DND-41 (cell line): ENCODE data around the gene CEACAM19.

ENCODE experiments used
- ATAC-seq: fragments of 200-7000 bp; cut with Tn5 transposase; 3 replicates; pipeline ENCODE4 v1.9.1; 2021; ENCODE audit warnings: low read depth; ENCODE audit not compliant: insufficient read depth
- DNase-seq: peaks from one replicate; pipeline ENCODE4 v3.0.0-alpha.2; 2020
- H2AFZ ChIP-seq: 2 replicates; pipeline ENCODE4 v1.6.0; 2012; ENCODE audit warnings: low read depth, low read length
- H3K27ac ChIP-seq: 2 replicates; pipeline ENCODE4 v1.5.1; 2012; ENCODE audit warnings: low read length, inconsistent platforms
- H3K27me3 ChIP-seq: fragments of 200-600 bp; sonication (generic); 2 replicates; pipeline ENCODE4 v1.6.0; 2012; ENCODE audit warnings: low read length, mild to moderate bottlenecking, inconsistent platforms; ENCODE audit not compliant: insufficient read depth, poor library complexity
- H3K36me3 ChIP-seq: 2 replicates; pipeline ENCODE4 v1.5.1; 2012; ENCODE audit warnings: low read length, inconsistent platforms; ENCODE audit not compliant: insufficient read depth
- H3K4me1 ChIP-seq: 2 replicates; pipeline ENCODE4 v1.5.1; 2012; ENCODE audit warnings: mild to moderate bottlenecking, low read length; ENCODE audit not compliant: insufficient read depth
- H3K4me2 ChIP-seq: 2 replicates; pipeline ENCODE4 v1.6.0; 2012; ENCODE audit warnings: mild to moderate bottlenecking, moderate library complexity, low read length, inconsistent platforms; ENCODE audit not compliant: insufficient read depth
- H3K4me3 ChIP-seq, 2 experiments: fragments of 200-600 bp in 1 of 2; shearing (Covaris generic) in 1 of 2; 2 replicates each; pipeline ENCODE4 v1.5.1; 2012 to 2016; ENCODE audit warnings: inconsistent platforms in 2 of 2, low read length in 2 of 2, mild to moderate bottlenecking in 2 of 2, low read depth in 1 of 2, moderate library complexity in 1 of 2
- H3K79me2 ChIP-seq: 2 replicates; pipeline ENCODE4 v1.6.0; 2012; ENCODE audit warnings: low read length, inconsistent platforms; ENCODE audit not compliant: insufficient read depth
- H3K9ac ChIP-seq: 2 replicates; pipeline ENCODE4 v1.6.0; 2012; ENCODE audit warnings: low read depth, mild to moderate bottlenecking, inconsistent platforms, low read length, moderate library complexity
- H3K9me3 ChIP-seq: 2 replicates; pipeline ENCODE4 v1.5.1; 2012; ENCODE audit warnings: low read length, moderate library complexity, mild to moderate bottlenecking, inconsistent platforms; ENCODE audit not compliant: insufficient read depth, severe bottlenecking
- H4K20me1 ChIP-seq: 2 replicates; pipeline ENCODE4 v1.6.0; 2012; ENCODE audit warnings: low read length; ENCODE audit not compliant: insufficient read depth
- EZH2 ChIP-seq: IDR thresholded peaks from 3 replicates; pipeline ENCODE4 v1.6.1; 2012; ENCODE audit warnings: borderline replicate concordance, low read depth, mild to moderate bottlenecking, moderate library complexity, low read length, inconsistent platforms; ENCODE audit not compliant: severe bottlenecking
- TF ChIP-seq, protein P1 (sequence below): IDR thresholded peaks from 2 replicates; pipeline ENCODE4 v1.5.1; 2012; ENCODE audit warnings: borderline replicate concordance, low read length, moderate library complexity, mild to moderate bottlenecking; ENCODE audit not compliant: poor library complexity, severe bottlenecking; ENCODE audit errors: extremely low read depth

CEACAM19 gene

DNA sequence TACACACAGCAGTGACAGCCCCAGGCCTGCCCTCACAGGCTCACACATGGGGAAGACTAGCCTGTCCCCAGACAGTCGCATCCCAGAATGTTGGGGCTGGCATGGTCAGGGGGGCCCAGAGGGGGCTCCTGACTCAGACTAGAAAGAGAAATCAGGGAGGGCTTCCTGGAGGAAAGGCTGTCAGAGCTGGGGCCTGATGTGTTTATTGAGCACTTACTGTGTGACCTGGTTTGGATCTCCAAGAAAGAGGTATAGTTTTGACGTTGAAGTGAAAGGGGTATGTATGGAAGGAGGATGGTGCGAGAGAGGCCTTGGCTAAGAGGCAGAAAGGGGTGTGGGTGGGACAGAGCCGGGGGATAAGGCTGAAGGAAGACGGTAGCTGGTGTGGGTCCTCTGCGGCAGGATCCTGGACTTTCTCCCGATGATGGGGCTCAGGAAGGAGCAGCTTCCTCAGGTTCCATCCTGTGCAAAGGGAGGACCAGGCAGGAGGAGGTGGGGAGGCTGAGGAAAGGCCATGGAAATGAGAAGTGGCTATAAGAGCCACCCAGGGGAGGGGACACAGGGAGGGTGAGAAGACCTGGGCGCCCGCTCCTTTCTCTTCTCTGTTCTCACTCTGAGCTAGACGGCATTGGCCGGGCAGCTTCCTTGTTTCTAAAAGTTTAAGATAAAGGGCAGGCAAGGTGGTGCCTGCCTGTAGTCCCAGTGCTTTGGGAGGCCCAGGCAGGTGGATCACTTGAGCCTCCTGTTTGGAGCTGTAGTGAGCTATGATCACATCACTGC is 61.1 kb downstream of the CEACAM19 start:
- no peak overlapping the region for H3K4me3 ChIP-seq
- no peak overlapping the region for H3K27ac ChIP-seq
- ATAC-seq (no peak), DNase-seq (no peak)
- H3K9ac ChIP-seq = no peak overlapping the region
- H4K20me1 ChIP-seq = no peaks in the 10 kb centered on the region
- no peaks in the 10 kb centered on the region for H3K79me2 ChIP-seq
- H3K9me3 ChIP-seq = no peaks in the 10 kb centered on the region
- no peak for TF ChIP-seq EZH2
- TF ChIP-seq, protein P1, sequence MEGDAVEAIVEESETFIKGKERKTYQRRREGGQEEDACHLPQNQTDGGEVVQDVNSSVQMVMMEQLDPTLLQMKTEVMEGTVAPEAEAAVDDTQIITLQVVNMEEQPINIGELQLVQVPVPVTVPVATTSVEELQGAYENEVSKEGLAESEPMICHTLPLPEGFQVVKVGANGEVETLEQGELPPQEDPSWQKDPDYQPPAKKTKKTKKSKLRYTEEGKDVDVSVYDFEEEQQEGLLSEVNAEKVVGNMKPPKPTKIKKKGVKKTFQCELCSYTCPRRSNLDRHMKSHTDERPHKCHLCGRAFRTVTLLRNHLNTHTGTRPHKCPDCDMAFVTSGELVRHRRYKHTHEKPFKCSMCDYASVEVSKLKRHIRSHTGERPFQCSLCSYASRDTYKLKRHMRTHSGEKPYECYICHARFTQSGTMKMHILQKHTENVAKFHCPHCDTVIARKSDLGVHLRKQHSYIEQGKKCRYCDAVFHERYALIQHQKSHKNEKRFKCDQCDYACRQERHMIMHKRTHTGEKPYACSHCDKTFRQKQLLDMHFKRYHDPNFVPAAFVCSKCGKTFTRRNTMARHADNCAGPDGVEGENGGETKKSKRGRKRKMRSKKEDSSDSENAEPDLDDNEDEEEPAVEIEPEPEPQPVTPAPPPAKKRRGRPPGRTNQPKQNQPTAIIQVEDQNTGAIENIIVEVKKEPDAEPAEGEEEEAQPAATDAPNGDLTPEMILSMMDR = no peak
- H2AFZ ChIP-seq = no peak overlapping the region
- no peaks in the 10 kb centered on the region for H3K36me3 ChIP-seq
- H3K4me2 ChIP-seq = no peak overlapping the region
- H3K4me1 ChIP-seq = no peaks in the 10 kb centered on the region
- no peaks in the 10 kb centered on the region for H3K27me3 ChIP-seq
